H1 (cell line): ENCODE data around the gene RIMS1. TPM values are rescaled to one million over a fixed set of nuclear protein-coding genes. Genes with fewer than 3 reads are reported as not detected.

Source experiments
- CTCF ChIA-PET: fragments of 300-600 bp; sonication (Branson Sonifier 250); formaldehyde crosslinking; loops from one replicate; lab custom pipeline; 2021; ENCODE audit not compliant: partially characterized antibody; lab: Charles Lee
- POLR2A ChIA-PET: fragments of 300-600 bp; sonication (Branson Sonifier 250); formaldehyde crosslinking; loops from one replicate; lab custom pipeline; 2021; ENCODE audit warnings: inconsistent platforms; ENCODE audit not compliant: partially characterized antibody; lab: Charles Lee
- DNase-seq, 2 experiments: peaks; one replicate each; pipeline versions ENCODE4 v3.0.0 to v3.0.0-alpha.2; 2010 to 2022; ENCODE audit warnings: low spot score in 2 of 2, low read depth in 1 of 2, mixed read lengths in 1 of 2
- FAIRE-seq: peaks from 2 replicates; lab custom pipeline; 2011; peaks lifted over from hg19 to GRCh38; lab: Jason Lieb, UNC
- H2AFZ ChIP-seq: 2 replicates; pipeline ENCODE4 v1.8.1; 2012; ENCODE audit warnings: low read length, inconsistent platforms
- H2AK5ac ChIP-seq: 2 replicates; pipeline ENCODE4 v1.6.1; 2013; ENCODE audit warnings: low read depth, low read length
- H2BK120ac ChIP-seq: replicated peaks from 2 replicates; pipeline ENCODE3; 2013; ENCODE audit warnings: low read depth, low read length, inconsistent platforms
- H2BK12ac ChIP-seq: 2 replicates; pipeline ENCODE4 v1.6.1; 2013; ENCODE audit warnings: low read depth, low read length
- H2BK15ac ChIP-seq: 2 replicates; pipeline ENCODE4 v1.6.1; 2013; ENCODE audit warnings: low read length
- H2BK20ac ChIP-seq: 2 replicates; pipeline ENCODE4 v1.6.1; 2013; ENCODE audit warnings: low read length
- H2BK5ac ChIP-seq: 2 replicates; pipeline ENCODE4 v1.6.1; 2013; ENCODE audit warnings: low read depth, low read length
- H3K14ac ChIP-seq: 2 replicates; pipeline ENCODE4 v1.6.1; 2013; ENCODE audit warnings: inconsistent platforms; ENCODE audit not compliant: insufficient read length
- H3K18ac ChIP-seq: 2 replicates; pipeline ENCODE4 v1.6.1; 2013; ENCODE audit warnings: low read length; ENCODE audit errors: extremely low read depth
- H3K23ac ChIP-seq: 2 replicates; pipeline ENCODE4 v1.6.1; 2013; ENCODE audit warnings: inconsistent platforms; ENCODE audit not compliant: insufficient read length
- H3K23me2 ChIP-seq: 2 replicates; pipeline ENCODE4 v1.6.1; 2013; ENCODE audit warnings: low read depth, low read length
- H3K27ac ChIP-seq: 2 replicates; pipeline ENCODE4 v1.6.1; 2011; ENCODE audit warnings: low read depth, low read length, inconsistent platforms
- H3K27me3 ChIP-seq, 4 experiments: replicated peaks in 1 of 4; 1 replicate in 1 of 4; 2 replicates in 3 of 4; pipeline versions ENCODE4 v1.6.1 to v1.8.1; 2011 to 2013; ENCODE audit warnings: low read length in 3 of 4, mild to moderate bottlenecking in 3 of 4, inconsistent platforms in 2 of 4, mixed read lengths in 2 of 4, moderate library complexity in 1 of 4; ENCODE audit not compliant: control insufficient read depth in 3 of 4, insufficient read depth in 3 of 4; ENCODE audit errors: extremely low read depth in 1 of 4
- H3K36me3 ChIP-seq, 4 experiments: 2 replicates each; pipeline versions ENCODE4 v1.6.1 to v1.8.1; 2011 to 2013; ENCODE audit warnings: mild to moderate bottlenecking in 4 of 4, low read length in 3 of 4, moderate library complexity in 2 of 4, control low read depth in 1 of 4, inconsistent platforms in 1 of 4; ENCODE audit not compliant: insufficient read depth in 4 of 4, control insufficient read depth in 2 of 4
- H3K4ac ChIP-seq: replicated peaks from 2 replicates; pipeline ENCODE3; 2013; ENCODE audit warnings: low read length, low read depth, mixed read lengths, inconsistent platforms; ENCODE audit not compliant: insufficient read length
- H3K4me1 ChIP-seq, 4 experiments: replicated peaks in 1 of 4; 1 replicate in 1 of 4; 2 replicates in 3 of 4; pipeline versions ENCODE4 v1.6.1 to v1.8.1; 2011 to 2013; ENCODE audit warnings: low read length in 3 of 4, inconsistent platforms in 2 of 4, mixed read lengths in 1 of 4; ENCODE audit not compliant: insufficient read depth in 4 of 4, control insufficient read depth in 3 of 4
- H3K4me2 ChIP-seq, 2 experiments: 2 replicates each; pipeline versions ENCODE4 v1.6.1 to v1.8.1; 2011 to 2013; ENCODE audit warnings: low read depth in 2 of 2, low read length in 2 of 2, control low read depth in 1 of 2, inconsistent platforms in 1 of 2, mild to moderate bottlenecking in 1 of 2; ENCODE audit not compliant: insufficient read depth in 1 of 2
- H3K4me3 ChIP-seq, 4 experiments: fragments of 200-600, 300-600 bp in 1 of 4; sonication (generic), shearing (Covaris generic), sonication (Bioruptor Twin) in 1 of 4; 2 replicates each; pipeline versions ENCODE4 v1.5.1 to v1.8.1; 2011 to 2016; ENCODE audit warnings: low read length in 4 of 4, low read depth in 3 of 4, control low read depth in 2 of 4, inconsistent platforms in 2 of 4, mild to moderate bottlenecking in 2 of 4, mixed read lengths in 1 of 4, moderate library complexity in 1 of 4; ENCODE audit not compliant: insufficient read depth in 2 of 4; ENCODE audit errors: extremely low read depth in 1 of 4
- H3K56ac ChIP-seq: replicated peaks from 2 replicates; pipeline ENCODE3; 2013; ENCODE audit warnings: low read depth, mild to moderate bottlenecking, mixed read lengths, low read length, inconsistent platforms; ENCODE audit not compliant: insufficient read length
- H3K79me1 ChIP-seq: 2 replicates; pipeline ENCODE4 v1.6.1; 2013; ENCODE audit warnings: low read depth, low read length, control low read depth
- H3K79me2 ChIP-seq, 2 experiments: 2 replicates each; pipeline versions ENCODE4 v1.6.1 to v1.8.1; 2012 to 2013; ENCODE audit warnings: low read length in 2 of 2, mild to moderate bottlenecking in 2 of 2, inconsistent platforms in 1 of 2; ENCODE audit not compliant: insufficient read depth in 2 of 2, control insufficient read depth in 1 of 2
- H3K9ac ChIP-seq, 4 experiments: replicated peaks in 1 of 4; 1 replicate in 1 of 4; 2 replicates in 3 of 4; pipeline versions ENCODE4 v1.6.1 to v1.8.1; 2011 to 2013; ENCODE audit warnings: low read depth in 3 of 4, low read length in 3 of 4, control low read depth in 2 of 4, mild to moderate bottlenecking in 2 of 4, moderate library complexity in 2 of 4, inconsistent platforms in 1 of 4; ENCODE audit errors: extremely low read depth in 1 of 4
- H3K9me3 ChIP-seq, 2 experiments: 2 replicates each; pipeline versions ENCODE4 v1.6.1 to v1.8.1; 2012 to 2013; ENCODE audit warnings: mild to moderate bottlenecking in 2 of 2, moderate library complexity in 2 of 2, control low read depth in 1 of 2, inconsistent platforms in 1 of 2, low read depth in 1 of 2, low read length in 1 of 2, mixed read lengths in 1 of 2; ENCODE audit not compliant: insufficient read depth in 2 of 2
- H4K20me1 ChIP-seq, 2 experiments: replicated peaks in 1 of 2; 2 replicates each; pipeline versions ENCODE3 to v1.8.1; 2011 to 2013; ENCODE audit warnings: inconsistent platforms in 2 of 2, low read length in 2 of 2, mild to moderate bottlenecking in 1 of 2; ENCODE audit not compliant: insufficient read depth in 2 of 2, control insufficient read depth in 1 of 2
- H4K5ac ChIP-seq: 2 replicates; pipeline ENCODE4 v1.6.1; 2013; ENCODE audit warnings: low read length, low read depth, mixed read lengths, inconsistent platforms; ENCODE audit not compliant: insufficient read length
- H4K8ac ChIP-seq: 2 replicates; pipeline ENCODE4 v1.8.0; 2013; ENCODE audit warnings: mild to moderate bottlenecking, moderate library complexity, low read length, inconsistent platforms; ENCODE audit not compliant: insufficient read depth; ENCODE audit errors: extremely low read depth
- H4K91ac ChIP-seq: replicated peaks from 2 replicates; pipeline ENCODE3; 2013; ENCODE audit warnings: low read length, mixed read lengths, inconsistent platforms; ENCODE audit not compliant: insufficient read length
- BRCA1 ChIP-seq: IDR thresholded peaks from 2 replicates; pipeline ENCODE4 v1.6.1; 2012; ENCODE audit warnings: low read depth, low read length, improper control_type of control experiment
- CBX5 ChIP-seq: fragments of 300-800, 300-1000 bp; sonication (generic); IDR thresholded peaks from 2 replicates; pipeline ENCODE4 v1.7.1; 2016; ENCODE audit warnings: antibody characterized with exemption, low read length, low read depth
- HDAC6 ChIP-seq: IDR thresholded peaks from one replicate; pipeline ENCODE4 v1.7.1; 2012; ENCODE audit warnings: low read depth, mild to moderate bottlenecking, inconsistent platforms, low read length, moderate library complexity
- JUND ChIP-seq: IDR thresholded peaks from 2 replicates; pipeline ENCODE4 v1.6.1; 2011; ENCODE audit warnings: mild to moderate bottlenecking, improper control_type of control experiment, low read length
- KDM4A ChIP-seq: IDR thresholded peaks from one replicate; pipeline ENCODE4 v1.7.1; 2012; ENCODE audit warnings: low read depth, mild to moderate bottlenecking, moderate library complexity, low read length, inconsistent platforms; ENCODE audit not compliant: severe bottlenecking
- RNF2 ChIP-seq: fragments of 200-900, 300-1000 bp; sonication (generic); IDR thresholded peaks from 2 replicates; pipeline ENCODE4 v1.7.1; 2016; ENCODE audit warnings: borderline replicate concordance, low read depth, mild to moderate bottlenecking, antibody characterized with exemption, low read length; ENCODE audit not compliant: poor library complexity, severe bottlenecking; ENCODE audit errors: missing control alignments
- SIN3A ChIP-seq, 2 experiments: IDR thresholded peaks in 1 of 2; conservative IDR thresholded peaks in 1 of 2; 2 replicates each; pipeline ENCODE4 v1.6.1; 2011 to 2012; ENCODE audit warnings: low read length in 2 of 2, improper control_type of control experiment in 1 of 2, low read depth in 1 of 2, mild to moderate bottlenecking in 1 of 2
- SP1 ChIP-seq: IDR thresholded peaks from 2 replicates; pipeline ENCODE4 v1.6.1; 2011; ENCODE audit warnings: low read depth, low read length
- TAF1 ChIP-seq: IDR thresholded peaks from 2 replicates; pipeline ENCODE4 v1.6.1; 2011; ENCODE audit warnings: mild to moderate bottlenecking, low read depth, low read length
- TCF12 ChIP-seq: IDR thresholded peaks from 2 replicates; pipeline ENCODE4 v1.6.1; 2011; ENCODE audit warnings: low read depth, mild to moderate bottlenecking, low read length
- WGBS, 2 experiments: shearing (Covaris generic) in 1 of 2; methylation state at CpG; one replicate each; pipeline versions ENCODE4 v1.1.6 to v1.1.7; 2013 to 2015; ENCODE audit warnings: low lambda C conversion rate in 2 of 2, mixed read lengths in 2 of 2, inconsistent platforms in 1 of 2, low coverage in 1 of 2, missing lambda C conversion rate in 1 of 2; ENCODE audit not compliant: insufficient replicate concordance in 2 of 2, insufficient coverage in 1 of 2, insufficient read length in 1 of 2; ENCODE audit errors: extremely low coverage in 1 of 2, missing lambda C conversion rate in 1 of 2; 5-methylcytosine and 5-hydroxymethylcytosine counted together
- polyA plus RNA-seq, 7 experiments: library from polyadenylated mRNA; depleted of rRNA in 3 of 7; stranded (reverse) in 5 of 7; unstranded in 2 of 7; fragments of >200 nt in 5 of 7; fragments of 200-250 nt in 2 of 7; gene quantifications; 1 replicate in 5 of 7; 2 replicates in 1 of 7; 4 replicates in 1 of 7; pipeline versions ENCODE4 v1.2.1 to v1.2.3, GENCODE V29; 2011 to 2013; ENCODE audit warnings: missing spikeins in 2 of 7, mixed read lengths in 2 of 7
- total RNA-seq: library from RNA; stranded (reverse); fragmentation: NEBNext Ultra II Directional; extraction: Animal tissue kit (Norgen Biotek cat#: 25700); gene quantifications from 2 replicates; pipeline ENCODE4 v1.2.1, GENCODE V29; 2021

The RIMS1 gene
- total and polyA plus RNA-seq, 2 of the 8 experiments (the other 6 are each of a cell fraction or from before 2014, with no cell fraction given), result 0.63 to 2.3 TPM

GRCh38 chr6:71892641-71893040 lies 6.3 kb downstream of the RIMS1 start:
- no peaks in the 10 kb centered on the region for H3K23me2 ChIP-seq
- no peak overlapping the region for H2BK15ac ChIP-seq
- no peak for FAIRE-seq
- H3K4me1 ChIP-seq, result no peaks in the 10 kb centered on the region
- ChIA-PET POLR2A (no interaction called here), CTCF (interaction anchor here (1.6 kb wide), 1 partner anchor 12 kb away, joined by 5 read pairs; no protein-coding TSS in a partner anchor)
- WGBS, 2 experiments, result 93% methylated on average over 2 of the region's 2 CpGs; no CpG with 5 or more reads in 1 of the 2 experiments
- H4K91ac ChIP-seq, result no peak overlapping the region
- no peak overlapping the region for H3K4ac ChIP-seq
- no peak overlapping the region for H3K18ac ChIP-seq
- H4K8ac ChIP-seq, result no peak overlapping the region
- H3K4me2 ChIP-seq, result no peak overlapping the region
- H3K27ac ChIP-seq, result no peak overlapping the region
- H3K79me1 ChIP-seq, result no peaks in the 10 kb centered on the region
- no peak overlapping the region for H3K4me3 ChIP-seq
- no peak for DNase-seq
- H2BK120ac ChIP-seq, result no peak overlapping the region
- no peak overlapping the region for H4K5ac ChIP-seq
- H3K27me3 ChIP-seq, result peaks cover 0 to 3% (median 0%) of the 10 kb centered on the region in 4 experiments; a peak in 2 of 7 replicates
- H3K14ac ChIP-seq, result no peak overlapping the region
- H3K36me3 ChIP-seq, result no peaks in the 10 kb centered on the region
- H3K9me3 ChIP-seq, result no peaks in the 10 kb centered on the region
- no peak overlapping the region for H2BK20ac ChIP-seq
- H3K9ac ChIP-seq, result no peak overlapping the region
- no peak overlapping the region for H2AFZ ChIP-seq
- no peak overlapping the region for H2AK5ac ChIP-seq
- no peaks in the 10 kb centered on the region for H3K79me2 ChIP-seq
- H2BK5ac ChIP-seq, result no peak overlapping the region
- no peaks in the 10 kb centered on the region for H4K20me1 ChIP-seq
- H3K23ac ChIP-seq, result no peak overlapping the region
- no peak overlapping the region for H2BK12ac ChIP-seq
- no peak overlapping the region for H3K56ac ChIP-seq
- TF ChIP-seq CBX5 (no peak), HDAC6 (no peak), TAF1 (no peak), TCF12 (no peak), SP1 (no peak), BRCA1 (no peak), RNF2 (no peak), SIN3A (conservative IDR thresholded peaks at IDR 0.05 in 1 of 2, IDR thresholded peaks at IDR 0.05 in 1 of 2; ENCODE audit: low read depth in 1 of 2, low read length in 2 of 2) (no peak), JUND (no peak), KDM4A (no peak)
